ENCODE measurements around the gene FAM171A1.

Gene FAM171A1

GRCh38 chr10:15365692-15366091 is 5.4 kb downstream of the FAM171A1 start:
- no peaks in the 10 kb centered on the region for H3K4me1 ChIP-seq (ENCODE audit: insufficient read depth, low read length, poor library complexity, severe bottlenecking)
- H3K9ac ChIP-seq (ENCODE audit: low read depth, low read length, poor library complexity, severe bottlenecking), result no peak overlapping the region
- no peaks in the 10 kb centered on the region for H3K9me2 ChIP-seq (replicated peaks; ENCODE audit: low read depth, low read length)
- TF ChIP-seq EZH2phosphoT487 (IDR thresholded peaks at IDR 0.05; ENCODE audit: borderline replicate concordance), result no peak
- TF ChIP-seq CTCF (conservative IDR thresholded peaks at IDR 0.05; ENCODE audit: low read length), result no peak
- no peaks in the 10 kb centered on the region for H3F3A ChIP-seq (ENCODE audit: low read depth)
- no peaks in the 10 kb centered on the region for H3K79me2 ChIP-seq (ENCODE audit: insufficient read depth, low read length)
- H4K20me1 ChIP-seq (ENCODE audit: insufficient read depth, low read length, poor library complexity, severe bottlenecking), result no peaks in the 10 kb centered on the region
- H3K36me3 ChIP-seq (ENCODE audit: insufficient read depth, low read length), result no peaks in the 10 kb centered on the region
- no peak overlapping the region for H3K4me2 ChIP-seq (ENCODE audit: low read depth, low read length, poor library complexity, severe bottlenecking)
- no peak overlapping the region for H2AFZ ChIP-seq (ENCODE audit: low read length)
- no peaks in the 10 kb centered on the region for H3K27me3 ChIP-seq (ENCODE audit: insufficient read depth, low read length, poor library complexity, severe bottlenecking)
- H3K9me3 ChIP-seq (ENCODE audit: insufficient read depth, low read depth, low read length), result no peaks in the 10 kb centered on the region
- H3K4me3 ChIP-seq (ENCODE audit: low read length, poor library complexity, severe bottlenecking), result no peak overlapping the region

GRCh38 chr10:15364001-15364400 is 7.1 kb downstream of the FAM171A1 start:
- no peaks in the 10 kb centered on the region for H3K9me3 ChIP-seq (ENCODE audit: insufficient read depth, low read depth, low read length)
- H3K9me2 ChIP-seq (replicated peaks; ENCODE audit: low read depth, low read length), result no peaks in the 10 kb centered on the region
- H3K9ac ChIP-seq (ENCODE audit: low read depth, low read length, poor library complexity, severe bottlenecking), result no peak overlapping the region
- H3K79me2 ChIP-seq (ENCODE audit: insufficient read depth, low read length), result no peaks in the 10 kb centered on the region
- no peaks in the 10 kb centered on the region for H3K27me3 ChIP-seq (ENCODE audit: insufficient read depth, low read length, poor library complexity, severe bottlenecking)
- H3K4me3 ChIP-seq (ENCODE audit: low read length, poor library complexity, severe bottlenecking), result no peak overlapping the region
- no peak overlapping the region for H2AFZ ChIP-seq (ENCODE audit: low read length)
- H3K36me3 ChIP-seq (ENCODE audit: insufficient read depth, low read length), result no peaks in the 10 kb centered on the region
- H3K4me2 ChIP-seq (ENCODE audit: low read depth, low read length, poor library complexity, severe bottlenecking), result no peak overlapping the region
- H3F3A ChIP-seq (ENCODE audit: low read depth), result no peaks in the 10 kb centered on the region
- TF ChIP-seq CTCF (conservative IDR thresholded peaks at IDR 0.05; ENCODE audit: low read length) (no peak), EZH2phosphoT487 (IDR thresholded peaks at IDR 0.05; ENCODE audit: borderline replicate concordance) (no peak)
- H3K4me1 ChIP-seq (ENCODE audit: insufficient read depth, low read length, poor library complexity, severe bottlenecking), result no peaks in the 10 kb centered on the region
- no peaks in the 10 kb centered on the region for H4K20me1 ChIP-seq (ENCODE audit: insufficient read depth, low read length, poor library complexity, severe bottlenecking)

- no peak for TF ChIP-seq CTCF (conservative IDR thresholded peaks at IDR 0.05; ENCODE audit: low read length)
- no peak for TF ChIP-seq EZH2phosphoT487 (IDR thresholded peaks at IDR 0.05; ENCODE audit: borderline replicate concordance)
- no peak overlapping the region for H3K4me2 ChIP-seq (ENCODE audit: low read depth, low read length, poor library complexity, severe bottlenecking)
- H3K36me3 ChIP-seq (ENCODE audit: insufficient read depth, low read length), result no peaks in the 10 kb centered on the region
- H4K20me1 ChIP-seq (ENCODE audit: insufficient read depth, low read length, poor library complexity, severe bottlenecking), result no peaks in the 10 kb centered on the region
- no peaks in the 10 kb centered on the region for H3K27me3 ChIP-seq (ENCODE audit: insufficient read depth, low read length, poor library complexity, severe bottlenecking)
- no peaks in the 10 kb centered on the region for H3K79me2 ChIP-seq (ENCODE audit: insufficient read depth, low read length)
- no peaks in the 10 kb centered on the region for H3K9me2 ChIP-seq (replicated peaks; ENCODE audit: low read depth, low read length)
- no peak overlapping the region for H3K9ac ChIP-seq (ENCODE audit: low read depth, low read length, poor library complexity, severe bottlenecking)
- H3F3A ChIP-seq (ENCODE audit: low read depth), result no peaks in the 10 kb centered on the region
- no peak overlapping the region for H2AFZ ChIP-seq (ENCODE audit: low read length)
- H3K4me3 ChIP-seq (ENCODE audit: low read length, poor library complexity, severe bottlenecking), result no peak overlapping the region
- no peaks in the 10 kb centered on the region for H3K9me3 ChIP-seq (ENCODE audit: insufficient read depth, low read depth, low read length)
- no peaks in the 10 kb centered on the region for H3K4me1 ChIP-seq (ENCODE audit: insufficient read depth, low read length, poor library complexity, severe bottlenecking)
Observed at GRCh38 chr10:15363031-15363430, 8.1 kb downstream of the FAM171A1 start.
